Neutrophil (primary cell): ENCODE data around the gene P3H3.

Source experiments
- H3K27ac ChIP-seq: fragments of 200-600 bp; sonication (generic); 2 replicates; pipeline ENCODE4 v1.5.1; 2016; ENCODE audit warnings: mild to moderate bottlenecking, moderate library complexity
- H3K27me3 ChIP-seq: fragments of 200-600 bp; sonication (generic); 2 replicates; pipeline ENCODE4 v1.6.0; 2016; ENCODE audit warnings: mild to moderate bottlenecking
- H3K36me3 ChIP-seq: fragments of 200-600 bp; sonication (generic); 2 replicates; pipeline ENCODE4 v1.5.1; 2017
- H3K4me1 ChIP-seq, 2 experiments: fragments of 200-600 bp in 1 of 2; sonication (generic) in 1 of 2; 1 replicate in 1 of 2; 2 replicates in 1 of 2; pipeline versions ENCODE4 v1.5.1 to v1.6.1; 2013 to 2016; ENCODE audit warnings: low read depth in 1 of 2, low read length in 1 of 2, mild to moderate bottlenecking in 1 of 2, moderate library complexity in 1 of 2; ENCODE audit not compliant: control insufficient read depth in 1 of 2, insufficient read depth in 1 of 2
- H3K4me3 ChIP-seq, 2 experiments: fragments of 200-600 bp in 1 of 2; sonication (generic) in 1 of 2; 1 replicate in 1 of 2; 2 replicates in 1 of 2; pipeline ENCODE4 v1.5.1; 2013 to 2016; ENCODE audit warnings: low read depth in 1 of 2, low read length in 1 of 2, mild to moderate bottlenecking in 1 of 2, moderate library complexity in 1 of 2
- H3K9me3 ChIP-seq: fragments of 200-600 bp; sonication (generic); 2 replicates; pipeline ENCODE4 v1.5.1; 2016
- TF ChIP-seq, protein P1 (sequence below): fragments of 200-600 bp; sonication (generic); IDR thresholded peaks from 2 replicates; pipeline ENCODE4 v1.5.1; 2016; ENCODE audit warnings: antibody characterized with exemption

Gene P3H3

GRCh38 chr12:6826734-6827436 is 1.3 kb upstream of the P3H3 start:
- H3K27ac ChIP-seq: no peak overlapping the region
- no peak overlapping the region for H3K4me3 ChIP-seq
- peaks cover 87% of the 10 kb centered on the region for H3K27me3 ChIP-seq
- peaks cover 26% of the 10 kb centered on the region in 2 experiments for H3K4me1 ChIP-seq
- H3K36me3 ChIP-seq: no peaks in the 10 kb centered on the region
- no peaks in the 10 kb centered on the region for H3K9me3 ChIP-seq
- TF ChIP-seq, protein P1, sequence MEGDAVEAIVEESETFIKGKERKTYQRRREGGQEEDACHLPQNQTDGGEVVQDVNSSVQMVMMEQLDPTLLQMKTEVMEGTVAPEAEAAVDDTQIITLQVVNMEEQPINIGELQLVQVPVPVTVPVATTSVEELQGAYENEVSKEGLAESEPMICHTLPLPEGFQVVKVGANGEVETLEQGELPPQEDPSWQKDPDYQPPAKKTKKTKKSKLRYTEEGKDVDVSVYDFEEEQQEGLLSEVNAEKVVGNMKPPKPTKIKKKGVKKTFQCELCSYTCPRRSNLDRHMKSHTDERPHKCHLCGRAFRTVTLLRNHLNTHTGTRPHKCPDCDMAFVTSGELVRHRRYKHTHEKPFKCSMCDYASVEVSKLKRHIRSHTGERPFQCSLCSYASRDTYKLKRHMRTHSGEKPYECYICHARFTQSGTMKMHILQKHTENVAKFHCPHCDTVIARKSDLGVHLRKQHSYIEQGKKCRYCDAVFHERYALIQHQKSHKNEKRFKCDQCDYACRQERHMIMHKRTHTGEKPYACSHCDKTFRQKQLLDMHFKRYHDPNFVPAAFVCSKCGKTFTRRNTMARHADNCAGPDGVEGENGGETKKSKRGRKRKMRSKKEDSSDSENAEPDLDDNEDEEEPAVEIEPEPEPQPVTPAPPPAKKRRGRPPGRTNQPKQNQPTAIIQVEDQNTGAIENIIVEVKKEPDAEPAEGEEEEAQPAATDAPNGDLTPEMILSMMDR: no peak

DNA sequence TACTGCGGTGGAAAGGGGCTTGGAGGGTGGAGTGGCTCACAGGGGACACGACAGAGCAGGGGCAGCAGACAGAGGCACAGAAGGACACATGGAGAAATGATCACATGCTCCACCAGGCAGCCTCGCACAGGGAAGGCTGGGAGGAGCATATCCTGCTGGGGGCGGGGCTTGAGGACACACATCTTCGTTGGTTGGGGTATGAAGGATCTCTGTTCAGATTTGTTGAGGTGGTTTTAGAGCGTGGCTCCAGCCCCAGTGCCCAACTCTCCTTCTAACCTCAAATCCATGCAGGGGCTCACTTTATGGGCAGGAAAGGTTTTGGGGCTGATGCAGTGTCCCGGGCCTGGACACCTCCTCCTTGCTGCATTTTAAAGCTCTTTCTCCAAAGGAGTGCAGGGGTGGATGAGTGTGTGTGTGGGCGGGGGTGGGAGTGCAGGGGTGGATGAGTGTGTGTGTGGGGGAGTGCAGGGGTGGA is 733 bp upstream of the P3H3 start:
- H3K9me3 ChIP-seq: no peaks in the 10 kb centered on the region
- peaks cover 21 to 22% of the 10 kb centered on the region in 2 experiments for H3K4me1 ChIP-seq
- peaks cover 81% of the 10 kb centered on the region for H3K27me3 ChIP-seq
- no peak overlapping the region for H3K4me3 ChIP-seq
- TF ChIP-seq, protein P1: no peak
- H3K27ac ChIP-seq: no peak overlapping the region
- H3K36me3 ChIP-seq: no peaks in the 10 kb centered on the region

GRCh38 chr12:6828781-6829535 is 751 bp downstream of the P3H3 start:
- Histone ChIP-seq H3K9me3 (no peaks in the 10 kb centered on the region), H3K36me3 (no peaks in the 10 kb centered on the region), H3K27ac (no peak overlapping the region), H3K27me3 (peaks cover 66% of the 10 kb centered on the region), H3K4me1 (peaks cover 21 to 22% of the 10 kb centered on the region in 2 experiments), H3K4me3 (peak overlapping the region; percentile 61 to 88)
- TF ChIP-seq, protein P1: no peak

DNA sequence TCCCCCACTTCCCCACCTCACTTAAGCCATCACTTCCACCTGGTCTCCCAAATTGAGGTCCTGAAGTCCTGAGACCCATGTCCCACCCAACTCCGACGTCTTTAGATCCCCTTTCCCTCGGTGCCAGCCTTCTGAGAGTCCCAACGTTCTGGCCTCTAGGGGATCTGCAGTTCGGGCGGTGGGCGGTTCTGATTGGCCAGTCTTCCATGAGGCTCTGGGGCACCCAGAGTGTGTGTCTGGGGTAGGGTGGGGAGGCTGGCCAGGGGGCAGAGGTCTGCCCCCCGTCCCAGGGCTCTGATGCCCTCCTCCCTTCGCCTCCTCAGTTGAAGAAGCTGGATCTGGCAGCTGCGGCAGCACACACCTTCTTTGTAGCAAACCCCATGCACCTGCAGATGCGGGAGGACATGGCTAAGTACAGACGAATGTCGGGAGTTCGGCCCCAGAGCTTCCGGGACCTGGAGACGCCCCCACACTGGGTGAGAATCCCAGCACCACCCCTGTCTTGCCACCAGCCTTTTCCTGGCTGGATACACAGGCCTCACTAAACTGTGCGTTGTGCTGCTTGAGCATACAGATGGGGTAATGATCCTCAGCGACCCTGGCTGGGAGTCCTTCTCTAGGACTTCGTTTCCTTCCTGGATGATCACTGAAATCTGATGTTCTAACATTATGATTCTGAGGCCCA is 1.5 kb downstream of the P3H3 start:
- Histone ChIP-seq H3K27me3 (peaks cover 64% of the 10 kb centered on the region), H3K27ac (no peak overlapping the region), H3K4me1 (peaks cover 21 to 22% of the 10 kb centered on the region in 2 experiments), H3K36me3 (no peaks in the 10 kb centered on the region), H3K4me3 (peak overlapping the region; percentile 61 to 88), H3K9me3 (no peaks in the 10 kb centered on the region)
- TF ChIP-seq, protein P1: no peak

- H3K4me3 ChIP-seq: no peak overlapping the region
- H3K36me3 ChIP-seq: no peaks in the 10 kb centered on the region
- H3K27me3 ChIP-seq: peaks cover 57% of the 10 kb centered on the region
Measured at GRCh38 chr12:6830286-6830890, 2.2 kb downstream of the P3H3 start.

More at GRCh38 chr12:6830286-6830890, 2.2 kb downstream of the P3H3 start:
- H3K27ac ChIP-seq: no peak overlapping the region
- TF ChIP-seq, protein P1: no peak
- no peaks in the 10 kb centered on the region for H3K9me3 ChIP-seq
- H3K4me1 ChIP-seq: peaks cover 21% of the 10 kb centered on the region in 2 experiments
